Activated T-cell treated with anti-CD3 and anti-CD28 coated beads, Interleukin-2, amount 50 U/mL, for 24 hours (primary cell): ENCODE results near the gene TRIML1.

Source experiments
- DNase-seq: peaks from one replicate; pipeline ENCODE4 v3.0.0-alpha.2; 2020
- H3K27ac Mint-ChIP-seq: 2 replicates; pipeline ENCODE4 v1.8.0; 2020; ENCODE audit warnings: mild to moderate bottlenecking, mixed read lengths
- H3K27me3 Mint-ChIP-seq: 2 replicates; pipeline ENCODE4 v1.8.0; 2020; ENCODE audit warnings: mixed read lengths
- H3K36me3 Mint-ChIP-seq: 2 replicates; pipeline ENCODE4 v1.8.0; 2020; ENCODE audit warnings: low read depth, mixed read lengths
- H3K4me1 Mint-ChIP-seq: 2 replicates; pipeline ENCODE4 v1.8.0; 2020; ENCODE audit warnings: low read depth, mixed read lengths
- H3K4me3 Mint-ChIP-seq: 2 replicates; pipeline ENCODE4 v1.8.0; 2020; ENCODE audit warnings: mild to moderate bottlenecking, moderate library complexity, mixed read lengths
- H3K9me3 Mint-ChIP-seq: 2 replicates; pipeline ENCODE4 v1.8.0; 2020; ENCODE audit warnings: mixed read lengths

Gene TRIML1

DNA sequence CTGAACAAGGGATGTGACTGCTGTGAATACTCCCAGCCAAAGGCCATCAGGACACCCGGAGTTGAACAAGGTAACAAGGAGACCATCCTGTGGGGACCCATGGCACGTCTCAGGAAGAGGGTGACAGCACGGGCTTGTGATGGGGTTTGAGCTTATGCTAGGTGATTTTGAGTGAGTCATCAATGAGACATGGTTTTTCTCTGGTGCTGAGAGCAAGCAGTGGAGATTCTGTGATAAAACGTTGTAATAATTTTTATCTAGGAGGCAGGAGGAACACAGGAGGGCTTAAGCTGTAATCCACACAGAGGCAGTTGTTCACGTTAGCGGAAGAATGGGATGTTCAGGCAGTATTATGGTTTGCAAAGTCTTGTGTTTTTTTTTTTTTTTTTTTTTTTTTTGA lies 36.0 kb downstream of the TRIML1 start:
- Mint-ChIP-seq H3K9me3 (peaks cover 9% of the 10 kb centered on the region), H3K36me3 (no peaks in the 10 kb centered on the region), H3K27me3 (no peaks in the 10 kb centered on the region), H3K4me3 (no peak overlapping the region), H3K4me1 (no peaks in the 10 kb centered on the region), H3K27ac (no peak overlapping the region)
- DNase-seq = no peak

DNA sequence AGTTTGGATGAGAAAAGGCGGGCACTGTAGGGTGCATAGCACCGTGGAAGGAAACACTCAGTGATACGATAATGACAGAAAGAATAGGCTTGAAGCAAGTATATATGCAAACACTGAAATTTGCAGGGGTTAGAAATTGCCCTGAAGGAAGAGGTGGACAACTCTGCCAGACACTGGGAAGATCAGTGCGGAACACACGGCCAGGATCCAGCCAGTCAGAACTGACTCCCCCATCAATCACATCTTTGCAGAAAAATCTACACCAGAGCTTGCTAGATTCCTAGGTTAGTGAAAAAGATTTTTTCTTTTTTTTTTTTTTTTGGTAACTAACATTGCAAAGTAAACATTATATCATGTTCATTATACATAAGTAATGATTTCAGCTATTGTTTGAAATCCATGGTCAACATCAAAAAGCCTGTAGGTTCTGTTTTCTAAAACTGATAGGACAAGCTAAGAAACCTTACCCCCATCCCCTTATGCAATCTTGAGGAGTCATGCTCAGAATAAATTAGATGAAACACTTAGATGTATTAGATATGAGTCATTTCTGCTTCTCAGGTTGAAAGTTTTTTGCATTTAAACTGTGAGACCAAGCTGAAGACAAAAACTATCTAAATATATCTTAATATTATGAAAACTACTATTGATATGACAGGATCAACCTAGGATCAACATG lies 38.9 kb downstream of the TRIML1 start:
- Mint-ChIP-seq H3K4me3 (no peak overlapping the region), H3K27me3 (no peaks in the 10 kb centered on the region), H3K9me3 (peaks cover 17% of the 10 kb centered on the region), H3K36me3 (no peaks in the 10 kb centered on the region), H3K27ac (no peak overlapping the region), H3K4me1 (no peaks in the 10 kb centered on the region)
- no peak for DNase-seq

DNA sequence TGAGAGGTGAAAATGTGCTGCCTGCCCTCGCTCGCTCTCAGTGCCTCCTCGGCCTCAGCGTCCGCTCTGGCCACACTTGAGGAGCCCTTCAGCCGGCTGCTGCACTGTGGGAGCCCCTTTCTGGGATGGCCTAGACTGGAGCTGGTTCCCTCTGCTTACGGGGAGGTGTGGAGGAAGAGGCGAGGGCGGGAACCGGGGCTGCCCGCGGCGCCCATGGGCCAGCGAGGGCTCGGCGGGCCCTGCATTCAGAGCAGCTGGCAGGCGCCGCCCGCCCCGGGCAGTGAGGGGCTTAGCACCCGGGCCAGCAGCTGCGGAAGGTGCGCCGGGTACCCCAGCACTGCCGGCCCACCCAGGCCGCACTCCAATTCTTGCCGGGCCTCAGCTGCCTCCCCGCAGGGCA lies 39.6 kb downstream of the TRIML1 start:
- no peak for DNase-seq
- Mint-ChIP-seq H3K36me3 (no peaks in the 10 kb centered on the region), H3K4me3 (no peak overlapping the region), H3K9me3 (peaks cover 15% of the 10 kb centered on the region), H3K4me1 (no peaks in the 10 kb centered on the region), H3K27ac (no peak overlapping the region), H3K27me3 (no peaks in the 10 kb centered on the region)

DNA sequence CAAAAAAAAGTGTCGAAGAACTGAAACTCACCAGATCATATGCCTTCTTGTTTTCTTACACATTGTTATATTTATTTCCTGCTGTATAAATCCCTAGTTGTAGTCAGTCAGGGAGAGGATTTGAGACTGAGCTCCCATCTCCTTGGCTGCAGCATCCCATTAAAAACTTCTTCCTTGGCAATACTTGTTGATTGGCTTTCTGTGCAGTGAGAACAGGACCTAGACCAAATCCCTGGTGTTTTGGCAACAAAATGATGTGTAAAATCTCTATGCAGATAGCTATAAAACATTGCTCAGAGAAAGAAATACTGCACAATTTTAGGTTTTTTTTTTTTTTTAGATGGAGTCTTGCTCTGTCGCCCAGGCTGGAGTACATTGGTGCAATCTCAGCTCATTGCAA lies 47.9 kb downstream of the TRIML1 start:
- Mint-ChIP-seq H3K27me3 (no peaks in the 10 kb centered on the region), H3K4me1 (no peaks in the 10 kb centered on the region), H3K4me3 (no peak overlapping the region), H3K36me3 (no peaks in the 10 kb centered on the region), H3K27ac (no peak overlapping the region), H3K9me3 (peaks cover 5% of the 10 kb centered on the region)
- DNase-seq = no peak

DNA sequence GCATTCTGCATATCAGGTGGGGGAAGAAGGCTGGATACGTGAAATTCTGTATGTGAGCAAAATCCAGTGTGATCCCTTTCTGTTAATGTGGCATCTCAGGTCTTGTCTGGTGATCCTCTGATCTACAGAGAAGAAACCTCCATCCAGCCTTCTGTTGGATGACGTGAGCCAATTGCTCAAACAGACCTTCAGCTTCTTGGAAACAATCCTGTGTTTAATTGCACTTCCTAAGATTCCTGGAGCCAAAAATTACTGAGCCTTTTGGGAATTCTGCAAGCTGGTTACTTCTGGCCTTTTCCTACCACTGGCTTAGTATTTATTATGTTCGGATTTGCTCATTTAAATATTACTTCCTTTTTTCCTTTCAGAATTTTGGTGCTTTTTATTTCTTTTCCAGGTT lies 51.2 kb downstream of the TRIML1 start:
- H3K36me3 Mint-ChIP-seq = no peaks in the 10 kb centered on the region
- H3K4me3 Mint-ChIP-seq = no peak overlapping the region
- DNase-seq = no peak
- H3K9me3 Mint-ChIP-seq = peaks cover 3% of the 10 kb centered on the region
- no peak overlapping the region for H3K27ac Mint-ChIP-seq
- H3K4me1 Mint-ChIP-seq = no peaks in the 10 kb centered on the region
- no peaks in the 10 kb centered on the region for H3K27me3 Mint-ChIP-seq

DNA sequence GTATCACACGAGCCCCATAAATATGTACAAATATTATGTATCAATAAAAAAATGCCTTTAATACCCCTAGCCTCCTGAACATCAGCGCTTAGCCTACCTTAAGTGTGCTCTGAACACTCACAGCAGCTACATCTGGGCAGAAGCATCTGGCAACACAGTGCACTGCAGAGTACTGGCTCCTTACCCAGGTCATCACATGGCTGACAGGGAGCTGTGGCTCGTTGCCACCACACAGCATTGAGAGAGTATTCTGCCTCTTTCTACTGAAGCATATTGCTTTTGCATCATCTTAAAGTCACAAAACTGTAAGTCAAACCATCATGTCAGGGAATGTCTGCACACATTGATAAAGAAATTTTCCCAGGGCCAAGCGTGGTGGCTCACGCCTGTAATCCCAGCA lies 55.2 kb downstream of the TRIML1 start:
- Mint-ChIP-seq H3K27ac (no peak overlapping the region), H3K36me3 (no peaks in the 10 kb centered on the region), H3K4me1 (no peaks in the 10 kb centered on the region), H3K27me3 (no peaks in the 10 kb centered on the region), H3K4me3 (no peak overlapping the region), H3K9me3 (peaks cover 5% of the 10 kb centered on the region)
- DNase-seq = no peak

DNA sequence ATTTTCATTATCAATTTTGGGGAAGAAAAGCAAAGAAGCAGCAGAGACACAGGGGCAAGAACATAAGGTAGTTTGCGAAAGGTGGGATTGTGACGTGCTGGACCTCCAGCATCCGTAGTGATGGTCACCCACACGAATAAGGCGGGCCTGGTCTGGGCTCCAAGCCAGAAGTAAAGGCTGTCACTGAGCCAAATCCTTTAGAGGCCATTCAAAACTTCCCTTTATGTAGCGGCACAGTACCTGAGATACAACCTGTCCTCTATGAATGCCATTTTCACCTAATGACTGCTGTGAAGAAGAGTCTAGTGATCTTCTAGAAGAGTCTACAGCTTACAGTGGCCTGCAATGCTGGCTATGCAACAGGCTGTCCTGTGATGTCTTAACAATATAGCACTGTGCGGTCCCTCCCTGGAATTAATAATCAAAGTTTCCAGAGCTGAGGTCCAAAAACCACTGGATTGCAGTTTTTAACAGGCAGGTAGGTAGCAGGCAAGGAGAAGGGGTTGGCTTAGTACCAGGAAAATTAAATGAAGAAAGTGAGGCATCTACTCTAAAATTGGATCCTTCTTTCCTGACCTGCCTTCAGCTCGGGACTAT lies 56.2 kb downstream of the TRIML1 start:
- no peak for DNase-seq
- peaks cover 5% of the 10 kb centered on the region for H3K9me3 Mint-ChIP-seq
- H3K27ac Mint-ChIP-seq = no peak overlapping the region
- H3K27me3 Mint-ChIP-seq = no peaks in the 10 kb centered on the region
- H3K36me3 Mint-ChIP-seq = no peaks in the 10 kb centered on the region
- H3K4me3 Mint-ChIP-seq = no peak overlapping the region
- H3K4me1 Mint-ChIP-seq = no peaks in the 10 kb centered on the region

DNA sequence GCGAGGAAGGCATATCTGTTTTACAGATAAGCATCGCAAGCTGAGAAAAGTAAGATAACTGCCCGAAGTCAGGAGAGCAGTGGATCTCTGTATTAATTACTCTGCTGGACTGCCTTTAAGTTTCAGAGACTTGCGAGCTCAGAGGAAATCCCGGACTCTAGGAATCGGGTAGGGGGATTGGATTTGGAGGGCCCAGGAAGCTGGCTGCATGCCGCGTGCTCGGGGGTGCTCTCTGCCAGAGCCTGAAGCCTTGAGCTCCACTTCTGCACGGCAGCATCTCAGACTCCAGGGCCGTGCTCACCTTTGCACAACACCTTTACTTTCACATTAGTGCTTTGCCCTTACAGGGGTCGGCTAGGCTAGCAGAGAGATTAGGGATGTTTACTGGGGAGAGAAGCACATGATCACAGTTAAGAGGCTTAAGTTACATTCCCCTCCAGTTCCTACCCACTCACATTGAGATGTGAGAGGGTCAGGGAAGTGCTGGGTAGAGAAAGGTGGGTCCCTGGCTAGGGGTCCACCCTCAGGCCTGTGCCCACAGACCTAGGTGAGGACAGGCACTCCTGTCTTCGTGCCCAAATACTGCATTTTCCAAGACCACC lies 57.0 kb downstream of the TRIML1 start:
- H3K27ac Mint-ChIP-seq = no peak overlapping the region
- H3K27me3 Mint-ChIP-seq = no peaks in the 10 kb centered on the region
- no peak overlapping the region for H3K4me3 Mint-ChIP-seq
- DNase-seq = no peak
- H3K4me1 Mint-ChIP-seq = no peaks in the 10 kb centered on the region
- H3K9me3 Mint-ChIP-seq = peaks cover 7% of the 10 kb centered on the region
- no peaks in the 10 kb centered on the region for H3K36me3 Mint-ChIP-seq
